SIG-M5 treated with dmso at 0.1 percent for 504 hours (cell line): ENCODE measurements around the gene FYB2.

Experiments
- DNase-seq: peaks from one replicate; lab custom pipeline; 2025; ENCODE audit not compliant: unreplicated experiment; lab: John Stamatoyannopoulos, UW

Gene FYB2

DNA sequence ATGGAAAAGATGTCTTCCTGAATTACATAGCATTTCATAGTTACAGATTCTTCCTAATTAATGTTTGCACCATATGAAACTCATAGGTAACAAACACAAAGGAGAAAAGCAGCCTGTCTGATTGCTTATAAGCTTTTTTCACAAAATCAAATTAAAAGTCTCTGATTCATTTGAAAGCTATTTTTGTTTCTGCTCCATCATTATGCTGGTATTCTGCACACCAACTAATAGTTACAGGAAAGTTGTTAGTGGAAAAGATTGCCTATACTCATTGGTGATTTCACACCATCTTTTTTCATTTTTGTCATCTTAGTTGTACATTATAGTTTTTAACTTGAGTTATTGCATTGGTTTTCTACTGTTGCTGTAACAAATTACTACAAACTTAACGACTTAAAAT is 104.0 kb downstream of the FYB2 start:
- no peak for DNase-seq

- DNase-seq, result no peak
These were observed 106.1 kb downstream of the FYB2 start for GRCh38 chr1:56713112-56713511.

DNA sequence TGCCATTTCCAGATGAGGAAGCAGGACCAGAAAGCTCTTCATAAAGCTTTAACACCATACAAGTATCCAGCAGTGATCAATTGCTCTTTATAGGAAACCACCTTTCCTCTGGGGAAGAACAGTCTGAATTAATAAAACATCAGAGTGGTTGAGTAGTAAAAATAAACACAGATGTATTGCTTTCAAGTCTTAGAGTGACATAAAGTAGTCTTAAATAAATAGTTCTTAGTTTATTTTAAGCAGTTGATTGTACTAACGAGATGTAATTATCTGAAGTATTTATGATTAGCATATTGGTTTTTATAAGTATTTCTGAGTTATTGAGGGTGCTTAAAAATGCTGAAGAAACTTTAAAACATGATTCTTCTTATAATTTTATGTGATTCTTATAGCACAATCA is 107.1 kb downstream of the FYB2 start:
- no peak for DNase-seq

DNA sequence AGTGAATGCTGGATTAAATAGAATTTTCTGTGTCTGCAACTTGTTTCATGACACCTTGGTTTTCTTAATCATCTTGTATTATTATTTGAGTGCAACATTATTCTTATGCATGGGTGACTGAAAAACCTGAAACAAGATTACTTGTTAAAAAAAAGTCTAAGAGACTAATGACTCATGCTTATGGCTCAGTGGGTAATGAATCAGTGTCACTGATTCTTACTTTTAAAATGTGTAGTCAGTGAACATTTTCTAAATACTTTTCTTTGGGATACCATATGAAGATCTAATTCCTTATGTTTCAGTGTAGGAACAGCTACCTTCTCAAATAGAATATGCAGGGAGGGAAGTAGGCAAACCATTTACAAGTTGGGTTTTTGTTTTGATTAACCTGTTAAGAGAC is 108.6 kb downstream of the FYB2 start:
- DNase-seq, result no peak

GRCh38 chr1:56709995-56710394 is 109.2 kb downstream of the FYB2 start:
- DNase-seq, result no peak

GRCh38 chr1:56709269-56709880 is 109.8 kb downstream of the FYB2 start:
- peak; percentile 36 for DNase-seq

DNA sequence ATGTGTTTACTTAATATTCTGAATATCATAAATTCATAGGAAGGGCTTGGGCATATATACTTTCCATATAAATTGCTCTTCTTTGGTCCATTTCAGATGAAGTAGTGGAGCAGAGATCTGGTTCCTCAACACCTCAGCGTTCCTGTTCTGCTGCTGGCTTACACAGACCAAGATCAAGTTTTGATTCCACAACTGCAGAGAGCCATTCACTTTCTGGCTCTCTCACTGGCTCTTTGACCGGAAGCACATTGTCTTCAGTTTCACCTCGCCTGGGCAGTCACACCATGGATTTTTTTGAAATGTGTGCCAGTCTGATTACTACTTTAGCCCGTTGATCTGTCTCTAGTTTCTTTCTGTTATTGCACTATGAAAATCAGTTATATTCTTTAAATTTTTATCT is 111.8 kb downstream of the FYB2 start:
- no peak for DNase-seq

GRCh38 chr1:56703747-56704146 is 115.5 kb downstream of the FYB2 start:
- DNase-seq, result no peak

DNA sequence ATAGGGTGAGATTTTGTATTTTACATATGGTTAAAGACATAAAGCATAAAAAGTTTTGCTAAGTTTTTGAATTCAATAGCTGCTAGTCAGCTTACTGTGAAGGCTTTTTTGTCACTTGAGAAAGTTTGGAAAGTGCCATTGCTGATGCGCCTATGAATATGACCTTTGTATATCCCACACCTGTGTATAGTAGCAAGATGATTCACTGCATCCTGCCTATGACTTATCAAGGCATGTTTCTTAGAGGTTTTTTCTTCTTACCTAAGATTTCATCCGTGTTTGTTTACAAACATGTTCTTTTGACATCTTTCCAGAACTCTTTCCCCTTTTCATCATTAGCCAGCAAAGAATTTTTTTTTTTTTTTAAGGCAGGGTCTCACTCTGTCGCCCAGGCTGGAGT is 122.5 kb downstream of the FYB2 start:
- DNase-seq, result no peak

- peak; percentile 1 for DNase-seq
These were observed 130.6 kb downstream of the FYB2 start for GRCh38 chr1:56688522-56689026.

DNA sequence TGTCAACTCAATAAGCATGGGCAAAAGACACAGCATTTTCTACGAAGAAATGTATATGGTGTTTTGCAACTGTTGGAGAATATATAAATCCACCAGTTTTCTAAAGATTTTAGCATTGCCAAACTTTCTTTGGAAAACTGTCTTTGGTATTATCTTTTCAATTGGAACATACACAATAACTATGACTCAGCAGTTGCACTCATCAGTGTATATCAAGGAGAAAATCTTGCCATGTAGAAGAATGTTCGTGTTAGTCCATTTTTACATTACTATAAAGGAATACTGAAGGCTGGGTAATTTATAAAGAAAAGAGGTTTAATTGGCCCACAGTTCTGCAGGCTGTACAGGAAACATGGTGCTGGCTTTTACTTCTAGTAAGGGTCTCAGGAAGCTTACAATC is 133.0 kb downstream of the FYB2 start:
- no peak for DNase-seq

- DNase-seq, result no peak
These were observed 135.6 kb downstream of the FYB2 start for GRCh38 chr1:56683569-56683968.

DNA sequence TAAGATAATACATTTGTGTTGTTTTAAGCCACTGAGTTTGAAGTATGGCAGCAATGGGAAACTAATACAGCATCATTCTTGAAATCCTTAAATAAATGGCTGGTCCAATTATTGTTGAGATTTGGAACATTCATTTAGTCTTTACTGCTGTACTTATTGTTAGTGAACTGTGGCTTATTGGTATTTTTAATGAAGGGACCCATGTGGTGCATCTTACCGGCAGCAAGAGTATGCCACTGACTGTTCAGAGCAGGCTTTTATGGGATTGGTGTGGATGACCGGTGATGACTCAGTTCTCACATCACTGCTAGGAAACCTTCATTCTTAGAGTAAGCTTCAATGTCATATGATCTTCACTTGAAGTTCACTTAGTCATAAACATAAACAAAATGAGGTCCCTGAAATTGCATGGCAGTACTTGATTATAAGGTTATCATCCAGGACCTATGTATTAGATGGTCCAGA is 142.6 kb downstream of the FYB2 start:
- no peak for DNase-seq

DNA sequence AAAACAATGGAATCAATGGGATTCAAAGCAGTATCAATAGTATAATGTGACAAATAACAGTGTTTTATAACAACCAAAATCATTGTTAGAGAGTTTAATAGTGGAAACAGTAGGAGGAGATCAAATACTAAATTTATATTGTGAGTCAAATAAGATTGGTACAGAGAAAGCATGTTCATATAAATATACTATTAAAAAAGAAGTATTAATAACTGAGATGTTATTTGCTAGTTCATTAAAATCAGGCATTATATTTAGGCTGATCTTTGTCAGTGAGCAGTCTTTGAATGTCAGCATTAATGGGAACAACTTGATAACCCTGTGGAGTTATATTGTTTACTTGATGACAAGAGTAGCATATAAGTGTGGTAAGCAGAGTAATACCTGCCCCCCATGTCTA is 143.4 kb downstream of the FYB2 start:
- no peak for DNase-seq

GRCh38 chr1:56672579-56672978 is 146.6 kb downstream of the FYB2 start:
- DNase-seq, result no peak

DNA sequence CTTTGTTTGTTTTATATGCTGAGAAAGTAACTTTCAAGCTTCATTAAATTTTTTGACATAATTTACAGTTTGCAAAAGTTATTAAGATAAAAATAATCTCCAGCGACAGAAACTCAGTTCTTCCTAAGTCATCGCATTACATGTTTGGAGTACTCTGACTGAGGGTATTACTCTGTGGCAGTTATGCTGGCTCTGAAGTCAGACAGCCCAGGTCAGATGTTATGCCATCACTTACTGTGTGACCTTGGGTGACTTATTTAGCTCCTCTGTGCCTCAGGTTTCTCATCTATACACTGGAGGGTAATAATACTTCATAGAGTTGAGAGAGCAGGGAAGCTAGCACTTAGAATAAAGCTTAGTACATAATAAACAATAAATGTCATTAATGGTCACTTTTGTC is 147.7 kb downstream of the FYB2 start:
- DNase-seq, result no peak

- no peak for DNase-seq
These were observed 148.1 kb downstream of the FYB2 start for GRCh38 chr1:56671085-56671484.

DNA sequence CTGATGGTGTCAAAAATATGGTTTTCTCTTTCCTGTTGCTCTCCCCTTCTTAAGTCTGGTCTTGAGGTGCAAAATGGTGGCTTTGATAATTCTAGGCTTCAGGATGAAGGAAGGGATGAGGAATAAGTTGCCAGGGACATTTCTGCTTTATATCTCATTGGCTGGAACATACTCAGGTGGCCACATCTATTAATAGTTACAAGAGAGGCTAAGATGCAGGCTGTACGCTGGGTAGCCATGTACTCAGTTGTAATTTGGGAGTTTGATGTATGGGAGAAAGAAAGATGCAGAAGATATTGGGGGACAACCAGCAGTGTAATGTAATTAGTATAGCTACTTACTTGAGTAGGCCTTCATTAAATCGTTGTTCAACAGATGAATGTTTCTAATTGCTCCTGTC is 148.9 kb downstream of the FYB2 start:
- DNase-seq, result no peak
